SK-N-SH treated with all-trans-retinoic acid at 6 μM for 48 hours (cell line): ENCODE results near the gene TUBA3E.
"Not testable (repeated sequence)": the region's sequence is repeated elsewhere in the genome, so short reads cannot be mapped to it uniquely, and the experiment has no call there.

ENCODE experiments used
- ATAC-seq: fragments of 200-7000 bp; cut with Tn5 transposase; 3 replicates; pipeline ENCODE4 v1.9.1; 2020; ENCODE audit warnings: mild to moderate bottlenecking, moderate library complexity
- ARNTL ChIP-seq: fragments of 450-650 bp; formaldehyde crosslinking; IDR thresholded peaks from 2 replicates; pipeline ENCODE4 v1.5.0; 2020; ENCODE audit warnings: low read depth, mild to moderate bottlenecking, moderate library complexity, borderline replicate concordance
- BACH2 ChIP-seq: fragments of 250-450 bp; sonication (Bioruptor Pico); IDR thresholded peaks from 2 replicates; pipeline ENCODE4 v1.9.0; 2021; ENCODE audit warnings: mild to moderate bottlenecking, borderline replicate concordance
- CSDC2 ChIP-seq: fragments of 250-450 bp; sonication (Bioruptor Pico); IDR thresholded peaks from 2 replicates; pipeline ENCODE4 v1.5.0; 2020; ENCODE audit warnings: mild to moderate bottlenecking, moderate library complexity
- POU6F1 ChIP-seq: fragments of 250-450 bp; sonication (Bioruptor Pico); IDR thresholded peaks from 2 replicates; pipeline ENCODE4 v1.8.0; 2021; ENCODE audit warnings: low read depth, mild to moderate bottlenecking, moderate library complexity, borderline replicate concordance
- PPARA ChIP-seq: fragments of 250-450 bp; sonication (Bioruptor Pico); IDR thresholded peaks from 2 replicates; pipeline ENCODE4 v1.5.0; 2020; ENCODE audit warnings: mild to moderate bottlenecking, borderline replicate concordance
- SNAI2 ChIP-seq: fragments of 250-450 bp; sonication (Bioruptor Pico); IDR thresholded peaks from 2 replicates; pipeline ENCODE4 v1.5.0; 2020; ENCODE audit warnings: mild to moderate bottlenecking, moderate library complexity
- TCF4 ChIP-seq: fragments of 250-450 bp; sonication (Bioruptor Pico); IDR thresholded peaks from 2 replicates; pipeline ENCODE4 v1.8.0; 2021; ENCODE audit warnings: mild to moderate bottlenecking, moderate library complexity, borderline replicate concordance
- TOX ChIP-seq: fragments of 250-450 bp; sonication (Bioruptor Pico); IDR thresholded peaks from 2 replicates; pipeline ENCODE4 v1.8.0; 2021; ENCODE audit warnings: mild to moderate bottlenecking, moderate library complexity, borderline replicate concordance
- ZFP3 ChIP-seq: fragments of 250-450 bp; sonication (Bioruptor Pico); IDR thresholded peaks from 2 replicates; pipeline ENCODE4 v1.5.0; 2020; ENCODE audit warnings: mild to moderate bottlenecking, moderate library complexity
- ZNF70 ChIP-seq: fragments of 450-650 bp; formaldehyde crosslinking; IDR thresholded peaks from 2 replicates; pipeline ENCODE4 v1.5.0; 2020; ENCODE audit warnings: mild to moderate bottlenecking, moderate library complexity
- ZNF8 ChIP-seq: fragments of 450-650 bp; formaldehyde crosslinking; IDR thresholded peaks from 2 replicates; pipeline ENCODE4 v1.5.0; 2020; ENCODE audit warnings: mild to moderate bottlenecking, moderate library complexity
- TF ChIP-seq, protein P1 (sequence below): fragments of 250-450 bp; sonication (Bioruptor Pico); IDR thresholded peaks from 2 replicates; pipeline ENCODE4 v1.8.0; 2020; ENCODE audit warnings: mild to moderate bottlenecking, moderate library complexity, borderline replicate concordance
- TF ChIP-seq, protein P2 (sequence below): fragments of 250-450 bp; sonication (Bioruptor Pico); IDR thresholded peaks from 2 replicates; pipeline ENCODE4 v1.5.0; 2020; ENCODE audit warnings: mild to moderate bottlenecking, moderate library complexity

The TUBA3E gene

GRCh38 chr2:130158631-130159030 is 39.6 kb downstream of the TUBA3E start:
- TF ChIP-seq ZNF8 (CRISPR knock-in tag) (no peak), ARNTL (CRISPR knock-in tag) (no peak), TCF4 (CRISPR knock-in tag) (no peak), ZFP3 (CRISPR knock-in tag) (no peak)
- no peak for ATAC-seq

DNA sequence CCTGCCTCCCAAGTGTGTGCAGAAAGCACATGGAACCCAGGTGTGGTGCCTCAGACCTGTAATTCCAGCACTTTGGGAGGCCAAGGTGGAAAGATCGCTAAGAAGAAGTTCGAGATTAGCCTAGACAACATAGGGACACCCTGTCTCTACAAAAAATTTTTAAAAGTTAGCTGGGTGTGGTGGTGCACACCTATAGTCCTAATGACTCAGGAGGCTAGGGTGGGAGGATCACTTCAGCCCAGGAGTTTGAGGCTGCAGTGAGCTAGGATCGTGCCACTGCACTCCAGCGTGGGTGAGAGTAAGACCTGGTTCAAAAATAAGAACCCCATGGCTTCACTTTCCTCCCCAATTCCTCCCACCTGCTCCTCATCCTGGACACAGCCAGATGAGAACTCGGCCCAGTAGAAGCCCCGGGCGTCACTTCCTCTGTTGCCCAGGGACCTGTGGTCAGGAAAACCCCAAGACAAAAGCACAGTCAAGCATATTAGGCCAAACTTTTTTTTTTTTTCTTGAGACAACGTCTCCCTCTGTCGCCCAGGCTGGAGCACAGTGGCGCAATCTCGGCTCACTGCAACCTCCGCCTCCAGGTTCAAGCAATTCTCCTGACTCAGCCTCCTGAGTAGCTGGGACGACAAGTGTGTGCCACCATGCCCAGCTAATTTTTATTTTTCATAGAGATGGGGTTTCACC is 40.3 kb downstream of the TUBA3E start:
- ATAC-seq: not testable (repeated sequence)

- peak; percentile 10; the same call in 1 of the 3 replicates for ATAC-seq
Observed at GRCh38 chr2:130157354-130157753, 40.9 kb downstream of the TUBA3E start.

DNA sequence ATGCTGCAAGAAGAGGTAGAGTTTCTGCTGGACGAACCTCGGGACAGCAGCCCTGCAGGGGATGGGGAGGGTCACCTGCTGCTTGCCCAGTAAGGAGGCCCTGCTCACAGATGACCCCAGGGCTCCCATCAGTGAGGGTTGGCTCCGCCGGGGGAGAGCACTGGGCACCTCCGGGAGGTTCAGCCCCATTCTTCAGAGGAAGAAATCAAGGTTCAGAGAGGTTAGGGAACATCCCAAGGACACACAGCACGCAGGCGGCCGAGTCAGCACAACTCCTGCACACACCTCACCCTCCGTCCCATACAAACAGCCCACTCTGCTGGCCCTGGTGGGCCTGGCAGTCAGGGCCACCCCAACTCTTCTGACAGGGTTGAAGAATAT is 41.6 kb downstream of the TUBA3E start:
- no peak for TF ChIP-seq ARNTL (CRISPR knock-in tag)
- TF ChIP-seq BACH2: no peak
- no peak for TF ChIP-seq ZNF70
- no peak for TF ChIP-seq CSDC2 (CRISPR knock-in tag)
- TF ChIP-seq PPARA: no peak
- TF ChIP-seq, protein P1, sequence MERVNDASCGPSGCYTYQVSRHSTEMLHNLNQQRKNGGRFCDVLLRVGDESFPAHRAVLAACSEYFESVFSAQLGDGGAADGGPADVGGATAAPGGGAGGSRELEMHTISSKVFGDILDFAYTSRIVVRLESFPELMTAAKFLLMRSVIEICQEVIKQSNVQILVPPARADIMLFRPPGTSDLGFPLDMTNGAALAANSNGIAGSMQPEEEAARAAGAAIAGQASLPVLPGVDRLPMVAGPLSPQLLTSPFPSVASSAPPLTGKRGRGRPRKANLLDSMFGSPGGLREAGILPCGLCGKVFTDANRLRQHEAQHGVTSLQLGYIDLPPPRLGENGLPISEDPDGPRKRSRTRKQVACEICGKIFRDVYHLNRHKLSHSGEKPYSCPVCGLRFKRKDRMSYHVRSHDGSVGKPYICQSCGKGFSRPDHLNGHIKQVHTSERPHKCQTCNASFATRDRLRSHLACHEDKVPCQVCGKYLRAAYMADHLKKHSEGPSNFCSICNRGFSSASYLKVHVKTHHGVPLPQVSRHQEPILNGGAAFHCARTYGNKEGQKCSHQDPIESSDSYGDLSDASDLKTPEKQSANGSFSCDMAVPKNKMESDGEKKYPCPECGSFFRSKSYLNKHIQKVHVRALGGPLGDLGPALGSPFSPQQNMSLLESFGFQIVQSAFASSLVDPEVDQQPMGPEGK: no peak
- no peak for TF ChIP-seq TOX (CRISPR knock-in tag)
- ATAC-seq: no peak

GRCh38 chr2:130155956-130156623 is 42.1 kb downstream of the TUBA3E start:
- peak; percentile 79 for ATAC-seq

DNA sequence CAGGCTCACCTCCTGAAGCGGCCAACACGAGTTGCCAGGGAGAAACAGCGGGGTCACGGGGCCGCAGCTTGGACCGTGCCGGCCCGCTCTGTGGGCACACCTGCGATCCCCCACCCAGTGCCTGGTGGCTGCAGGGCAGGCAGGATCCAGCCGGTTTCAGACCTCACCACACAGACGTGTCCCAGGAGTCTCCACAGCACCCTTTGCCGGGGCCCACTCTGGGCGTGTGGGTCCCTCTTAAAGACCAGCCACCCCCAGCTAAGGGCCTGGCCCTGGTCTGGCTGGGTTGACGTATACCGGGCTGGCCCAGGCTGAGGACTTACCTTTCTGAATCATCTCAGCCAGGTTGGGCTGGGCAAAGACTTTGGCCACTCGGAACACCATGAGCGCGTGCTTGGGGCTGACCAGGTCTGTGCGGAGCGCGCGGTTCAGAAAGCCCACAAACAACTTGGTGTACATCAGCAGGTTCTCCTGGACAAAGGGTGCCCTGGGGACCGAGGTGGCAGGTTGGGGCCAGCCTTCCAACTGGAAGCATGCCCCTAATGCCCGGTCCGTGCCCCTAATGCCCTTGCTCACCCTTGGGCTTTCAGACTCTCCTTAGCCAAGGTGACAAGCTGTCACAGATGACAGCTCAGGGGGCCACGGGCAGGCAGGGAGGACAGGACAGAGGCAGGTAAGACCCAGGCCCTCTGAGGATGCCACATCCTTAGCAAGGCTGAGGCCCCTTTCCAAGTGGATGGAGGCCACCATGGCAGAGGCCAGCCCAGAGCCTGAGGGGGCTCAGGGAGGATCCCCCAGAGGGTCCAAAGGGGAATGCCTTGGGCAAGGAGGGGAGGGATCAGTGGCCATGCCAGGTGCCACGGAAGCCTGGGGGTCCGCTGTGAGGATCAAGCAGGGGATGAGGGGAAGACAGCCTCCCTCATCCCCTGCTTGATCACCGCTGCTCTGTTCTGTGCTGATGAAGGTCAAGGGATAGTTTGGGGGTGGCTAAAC is 43.2 kb downstream of the TUBA3E start:
- no peak for ATAC-seq
- TF ChIP-seq POU6F1 (CRISPR knock-in tag): no peak
- TF ChIP-seq, protein P2, sequence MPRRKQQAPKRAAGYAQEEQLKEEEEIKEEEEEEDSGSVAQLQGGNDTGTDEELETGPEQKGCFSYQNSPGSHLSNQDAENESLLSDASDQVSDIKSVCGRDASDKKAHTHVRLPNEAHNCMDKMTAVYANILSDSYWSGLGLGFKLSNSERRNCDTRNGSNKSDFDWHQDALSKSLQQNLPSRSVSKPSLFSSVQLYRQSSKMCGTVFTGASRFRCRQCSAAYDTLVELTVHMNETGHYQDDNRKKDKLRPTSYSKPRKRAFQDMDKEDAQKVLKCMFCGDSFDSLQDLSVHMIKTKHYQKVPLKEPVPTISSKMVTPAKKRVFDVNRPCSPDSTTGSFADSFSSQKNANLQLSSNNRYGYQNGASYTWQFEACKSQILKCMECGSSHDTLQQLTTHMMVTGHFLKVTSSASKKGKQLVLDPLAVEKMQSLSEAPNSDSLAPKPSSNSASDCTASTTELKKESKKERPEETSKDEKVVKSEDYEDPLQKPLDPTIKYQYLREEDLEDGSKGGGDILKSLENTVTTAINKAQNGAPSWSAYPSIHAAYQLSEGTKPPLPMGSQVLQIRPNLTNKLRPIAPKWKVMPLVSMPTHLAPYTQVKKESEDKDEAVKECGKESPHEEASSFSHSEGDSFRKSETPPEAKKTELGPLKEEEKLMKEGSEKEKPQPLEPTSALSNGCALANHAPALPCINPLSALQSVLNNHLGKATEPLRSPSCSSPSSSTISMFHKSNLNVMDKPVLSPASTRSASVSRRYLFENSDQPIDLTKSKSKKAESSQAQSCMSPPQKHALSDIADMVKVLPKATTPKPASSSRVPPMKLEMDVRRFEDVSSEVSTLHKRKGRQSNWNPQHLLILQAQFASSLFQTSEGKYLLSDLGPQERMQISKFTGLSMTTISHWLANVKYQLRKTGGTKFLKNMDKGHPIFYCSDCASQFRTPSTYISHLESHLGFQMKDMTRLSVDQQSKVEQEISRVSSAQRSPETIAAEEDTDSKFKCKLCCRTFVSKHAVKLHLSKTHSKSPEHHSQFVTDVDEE (CRISPR knock-in tag): no peak
- TF ChIP-seq SNAI2 (CRISPR knock-in tag): no peak

DNA sequence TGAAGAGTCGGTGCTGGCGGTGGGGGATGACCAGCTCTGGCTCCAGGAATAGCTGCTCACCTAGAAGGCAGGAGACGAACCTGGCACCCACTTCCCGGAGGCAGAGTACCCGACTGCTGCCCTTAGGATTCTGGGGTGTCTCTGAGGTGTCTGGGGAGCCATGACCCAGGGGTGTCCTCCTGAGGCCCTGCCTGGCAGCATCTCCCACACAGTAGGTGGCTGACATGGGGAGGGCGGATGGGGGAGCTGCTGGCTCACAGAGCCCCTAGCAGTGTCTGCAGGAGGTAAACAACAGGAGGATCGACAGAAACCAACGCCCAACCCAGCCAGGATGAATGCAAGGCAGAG is 43.8 kb downstream of the TUBA3E start:
- not testable (repeated sequence) for ATAC-seq

- ATAC-seq: not testable (repeated sequence)
Observed at GRCh38 chr2:130153721-130154422, 44.4 kb downstream of the TUBA3E start.
